Type B pancreatic cell (in vitro differentiated cells): ENCODE measurements around the gene ARFRP1. TPM values are rescaled to one million over a fixed set of nuclear protein-coding genes. Genes with fewer than 3 reads are reported as not detected.
A peak's percentile ranks its signal among the peaks of the same experiment; 100 is the strongest.

ENCODE experiments used
- DNase-seq: peaks from one replicate; pipeline ENCODE4 v3.0.0; 2021; ENCODE audit warnings: mixed read lengths; ENCODE audit not compliant: unreplicated experiment; ENCODE audit errors: extremely low spot score
- H3K27ac Mint-ChIP-seq: 2 replicates; pipeline ENCODE4 v1.8.0; 2021; ENCODE audit warnings: mild to moderate bottlenecking, mixed read lengths
- H3K27me3 Mint-ChIP-seq: 2 replicates; pipeline ENCODE4 v1.8.0; 2021; ENCODE audit warnings: mixed read lengths
- H3K36me3 Mint-ChIP-seq: 2 replicates; pipeline ENCODE4 v1.8.0; 2021; ENCODE audit warnings: mixed read lengths
- H3K4me1 Mint-ChIP-seq: one replicate; pipeline ENCODE4 v1.8.0; 2021; ENCODE audit warnings: mixed read lengths; ENCODE audit not compliant: unreplicated experiment
- H3K4me3 Mint-ChIP-seq: 2 replicates; pipeline ENCODE4 v1.8.0; 2021; ENCODE audit warnings: mild to moderate bottlenecking, mixed read lengths
- H3K9me3 Mint-ChIP-seq: 2 replicates; pipeline ENCODE4 v1.8.0; 2021; ENCODE audit warnings: mixed read lengths
- CTCF ChIP-seq: fragments of 200-600 bp; sonication (generic); conservative IDR thresholded peaks from 2 replicates; pipeline ENCODE4 v1.5.0; 2021; ENCODE audit warnings: antibody characterized with exemption, mild to moderate bottlenecking
- total RNA-seq: library from RNA; stranded (reverse); gene quantifications from 2 replicates; pipeline ENCODE4 v1.2.1, GENCODE V29; 2021; ENCODE audit warnings: low replicate concordance

Gene ARFRP1
- total RNA-seq, 1 donor from 2014 or later: 45.0 TPM

GRCh38 chr20:63711085-63711645 lies 3.4 kb upstream of the ARFRP1 start:
- no peaks in the 10 kb centered on the region for H3K27me3 Mint-ChIP-seq
- H3K4me3 Mint-ChIP-seq: peak overlapping the region; percentile 83
- TF ChIP-seq CTCF: no peak
- H3K36me3 Mint-ChIP-seq: peaks cover 41% of the 10 kb centered on the region
- H3K4me1 Mint-ChIP-seq: peaks cover 19% of the 10 kb centered on the region
- DNase-seq: no peak
- no peaks in the 10 kb centered on the region for H3K9me3 Mint-ChIP-seq
- H3K27ac Mint-ChIP-seq: peak overlapping the region; percentile 85

- peaks cover 26% of the 10 kb centered on the region for H3K36me3 Mint-ChIP-seq
- TF ChIP-seq CTCF: no peak
- DNase-seq: no peak
These were observed 1.4 kb upstream of the ARFRP1 start for GRCh38 chr20:63709149-63709527.

DNA sequence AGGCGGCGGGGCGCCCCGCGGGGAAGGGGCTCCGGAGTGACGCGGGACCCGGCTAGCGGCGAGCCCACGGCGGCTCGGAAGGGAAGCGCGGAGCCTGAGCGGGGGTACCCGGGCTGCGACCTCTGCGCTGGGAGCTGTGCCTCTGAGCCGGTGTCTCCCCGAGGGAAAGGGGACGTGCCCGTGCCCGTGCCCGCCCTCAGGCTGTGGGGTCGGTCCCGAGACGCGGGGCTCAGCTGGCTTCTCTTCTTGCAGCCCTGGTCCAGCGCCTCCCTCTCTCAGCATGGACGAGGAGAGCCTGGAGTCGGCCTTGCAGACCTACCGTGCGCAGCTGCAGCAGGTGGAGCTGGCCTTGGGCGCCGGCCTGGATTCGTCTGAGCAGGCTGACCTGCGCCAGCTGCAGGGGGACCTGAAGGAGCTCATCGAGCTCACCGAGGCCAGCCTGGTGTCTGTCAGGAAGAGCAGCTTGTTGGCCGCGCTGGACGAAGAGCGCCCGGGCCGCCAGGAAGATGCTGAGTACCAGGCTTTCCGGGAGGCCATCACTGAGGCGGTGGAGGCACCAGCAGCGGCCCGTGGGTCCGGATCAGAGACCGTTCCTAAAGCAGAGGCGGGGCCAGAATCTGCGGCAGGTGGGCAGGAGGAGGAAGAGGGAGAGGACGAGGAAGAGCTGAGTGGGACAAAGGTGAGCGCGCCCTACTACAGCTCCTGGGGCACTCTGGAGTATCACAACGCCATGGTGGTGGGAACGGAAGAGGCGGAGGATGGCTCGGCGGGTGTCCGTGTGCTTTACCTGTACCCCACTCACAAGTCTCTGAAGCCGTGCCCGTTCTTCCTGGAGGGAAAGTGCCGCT lies 749 bp upstream of the ARFRP1 start:
- no peaks in the 10 kb centered on the region for H3K9me3 Mint-ChIP-seq
- no peak for TF ChIP-seq CTCF
- H3K4me1 Mint-ChIP-seq: peaks cover 19% of the 10 kb centered on the region
- H3K4me3 Mint-ChIP-seq: peak overlapping the region; percentile 85
- no peak for DNase-seq
- H3K27me3 Mint-ChIP-seq: no peaks in the 10 kb centered on the region
- H3K36me3 Mint-ChIP-seq: peaks cover 23% of the 10 kb centered on the region
- no peak overlapping the region for H3K27ac Mint-ChIP-seq

More at GRCh38 chr20:63709149-63709527, 1.4 kb upstream of the ARFRP1 start:
- Mint-ChIP-seq H3K27ac (no peak overlapping the region), H3K27me3 (no peaks in the 10 kb centered on the region), H3K4me1 (peaks cover 19% of the 10 kb centered on the region), H3K9me3 (no peaks in the 10 kb centered on the region), H3K4me3 (peak overlapping the region; percentile 85)

DNA sequence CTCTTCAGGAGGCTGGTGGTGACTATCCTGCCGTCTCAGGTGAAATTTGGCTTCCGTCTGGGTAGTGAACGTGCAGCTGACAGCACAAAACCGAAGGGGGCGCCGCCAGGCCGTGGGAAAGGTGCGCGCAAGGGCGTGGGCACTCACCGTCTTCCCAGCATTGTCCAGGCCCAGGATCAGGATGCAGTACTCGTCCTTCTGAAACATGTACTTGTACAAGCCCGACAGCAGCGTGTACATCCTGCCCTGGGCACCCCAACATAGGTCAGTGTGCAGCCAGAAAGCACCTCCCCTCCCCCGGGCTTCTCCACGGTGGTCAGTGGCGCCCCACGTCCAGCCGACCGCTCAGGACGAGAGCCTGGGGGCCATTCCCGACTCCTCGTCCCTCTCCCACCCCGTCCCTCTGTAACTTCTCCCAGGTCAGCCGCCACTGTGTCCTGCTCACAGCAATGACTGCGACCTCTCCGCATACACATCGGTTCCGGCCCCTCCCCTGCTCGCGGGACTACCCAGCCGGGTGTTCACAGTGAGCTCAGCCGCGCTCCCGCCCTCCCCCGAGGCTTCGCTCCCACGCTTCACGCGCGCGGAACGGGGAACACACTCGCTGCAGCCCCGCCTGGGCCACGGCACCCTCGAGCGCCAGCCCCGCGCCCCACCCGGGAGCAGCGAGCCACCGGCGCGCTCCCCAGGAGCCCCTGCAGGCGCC lies 771 bp downstream of the ARFRP1 start:
- H3K27ac Mint-ChIP-seq: peak overlapping the region; percentile 82
- peaks cover 17% of the 10 kb centered on the region for H3K36me3 Mint-ChIP-seq
- H3K27me3 Mint-ChIP-seq: no peaks in the 10 kb centered on the region
- H3K4me3 Mint-ChIP-seq: peak overlapping the region; percentile 88
- peak; percentile 75 for DNase-seq
- no peaks in the 10 kb centered on the region for H3K9me3 Mint-ChIP-seq
- peak; percentile 42 for TF ChIP-seq CTCF
- peaks cover 19% of the 10 kb centered on the region for H3K4me1 Mint-ChIP-seq

DNA sequence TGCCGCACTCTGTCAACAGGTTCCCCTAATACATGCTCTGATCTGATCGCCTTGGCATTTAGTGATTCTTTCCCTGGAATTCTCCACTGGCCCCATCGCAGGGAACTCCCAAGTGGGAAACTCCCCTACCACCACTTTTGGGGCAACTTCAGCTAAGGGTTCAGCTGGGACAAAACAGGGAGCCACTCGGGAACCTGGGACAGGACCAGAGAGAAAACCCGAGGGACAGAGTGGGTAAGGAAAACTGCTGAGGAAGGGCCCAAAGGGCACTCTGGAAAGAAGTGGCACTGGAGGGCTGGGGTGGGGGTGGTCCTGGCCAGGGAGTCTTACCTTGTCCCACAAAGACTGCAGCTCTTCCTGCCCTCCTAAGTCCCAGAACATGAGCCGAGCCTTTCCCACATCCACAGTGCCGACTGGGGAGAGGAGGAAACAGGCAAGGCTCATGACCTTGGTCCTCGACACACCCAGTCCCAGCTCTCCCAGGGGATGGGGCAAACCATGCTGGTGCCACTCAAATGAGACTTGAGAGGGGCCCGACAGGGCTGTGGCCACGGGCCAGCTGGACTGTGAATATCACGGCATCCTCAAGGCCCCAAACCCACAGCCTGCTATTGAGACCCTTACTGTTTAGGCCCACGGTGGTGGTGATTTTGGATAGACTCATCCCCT lies 1.6 kb downstream of the ARFRP1 start:
- H3K27me3 Mint-ChIP-seq: no peaks in the 10 kb centered on the region

More for the DNA sequence above, 1.6 kb downstream of the ARFRP1 start:
- no peak for TF ChIP-seq CTCF
- peak overlapping the region; percentile 88 for H3K4me3 Mint-ChIP-seq
- H3K4me1 Mint-ChIP-seq: peaks cover 19% of the 10 kb centered on the region
- H3K36me3 Mint-ChIP-seq: peaks cover 13% of the 10 kb centered on the region
- no peak for DNase-seq
- no peaks in the 10 kb centered on the region for H3K9me3 Mint-ChIP-seq
- peak overlapping the region; percentile 82 for H3K27ac Mint-ChIP-seq
